ENCODE results near the gene ZNF205.

GRCh38 chr16:3088450-3088849 lies 23.9 kb upstream of the ZNF205 start:
- TF ChIP-seq CTCF (conservative IDR thresholded peaks at IDR 0.05) (no peak), EZH2 (IDR thresholded peaks at IDR 0.05; ENCODE audit: low read depth) (no peak)
